Neuronal stem cell (in vitro differentiated cells): ENCODE measurements around the gene ZNF618.

Experiments used
- DNase-seq: peaks from one replicate; pipeline ENCODE4 v3.0.0-alpha.2; 2013; ENCODE audit warnings: low spot score
- H2AFZ ChIP-seq: one replicate; pipeline ENCODE4 v1.6.1; 2013; ENCODE audit warnings: mild to moderate bottlenecking, low read length, inconsistent platforms
- H2AK5ac ChIP-seq: 2 replicates; pipeline ENCODE4 v1.6.1; 2013; ENCODE audit warnings: low read depth, mild to moderate bottlenecking, inconsistent platforms, low read length, moderate library complexity, mixed read lengths
- H2BK120ac ChIP-seq: 2 replicates; pipeline ENCODE4 v1.6.1; 2013; ENCODE audit warnings: low read depth, mild to moderate bottlenecking, inconsistent platforms, low read length, moderate library complexity, mixed read lengths
- H2BK12ac ChIP-seq: one replicate; pipeline ENCODE4 v1.6.1; 2013; ENCODE audit warnings: low read length, inconsistent platforms
- H2BK15ac ChIP-seq: 2 replicates; pipeline ENCODE4 v1.6.1; 2013; ENCODE audit warnings: mild to moderate bottlenecking, low read length, inconsistent platforms, mixed read lengths
- H2BK5ac ChIP-seq: one replicate; pipeline ENCODE4 v1.6.1; 2013; ENCODE audit warnings: inconsistent platforms, mild to moderate bottlenecking, low read length, moderate library complexity
- H3K14ac ChIP-seq: one replicate; pipeline ENCODE4 v1.6.1; 2013; ENCODE audit warnings: low read length, inconsistent platforms
- H3K18ac ChIP-seq: 2 replicates; pipeline ENCODE4 v1.6.1; 2013; ENCODE audit warnings: low read length, inconsistent platforms
- H3K23ac ChIP-seq: 2 replicates; pipeline ENCODE4 v1.6.1; 2013; ENCODE audit warnings: low read depth, mild to moderate bottlenecking, mixed read lengths, low read length, inconsistent platforms; ENCODE audit not compliant: poor library complexity
- H3K27ac ChIP-seq: replicated peaks from 3 replicates; pipeline ENCODE4 v1.5.1; 2013; ENCODE audit warnings: low read length, inconsistent platforms
- H3K27me3 ChIP-seq, 3 experiments: 2 replicates each; pipeline ENCODE4 v1.6.1; 2013; ENCODE audit warnings: low read length in 3 of 3, mild to moderate bottlenecking in 2 of 3, inconsistent platforms in 1 of 3, low read depth in 1 of 3, mixed read lengths in 1 of 3, moderate library complexity in 1 of 3; ENCODE audit not compliant: control insufficient read depth in 3 of 3, insufficient read depth in 3 of 3
- H3K36me3 ChIP-seq, 2 donors: replicated peaks in 1 of 2; 2 replicates each; pipeline ENCODE4 v1.6.1; 2013; ENCODE audit warnings: low read length in 2 of 2; ENCODE audit not compliant: control insufficient read depth in 2 of 2, insufficient read depth in 2 of 2
- H3K4ac ChIP-seq: 2 replicates; pipeline ENCODE4 v1.6.1; 2013; ENCODE audit warnings: inconsistent platforms, mild to moderate bottlenecking, low read length, moderate library complexity
- H3K4me1 ChIP-seq, 2 donors: 1 replicate in 1 of 2; 2 replicates in 1 of 2; pipeline ENCODE4 v1.6.1; 2013; ENCODE audit warnings: low read length in 2 of 2, low read depth in 1 of 2; ENCODE audit not compliant: control insufficient read depth in 2 of 2, insufficient read depth in 1 of 2
- H3K4me2 ChIP-seq: one replicate; pipeline ENCODE4 v1.6.1; 2013; ENCODE audit warnings: mild to moderate bottlenecking, low read length, inconsistent platforms; ENCODE audit not compliant: insufficient read depth, poor library complexity, severe bottlenecking
- H3K4me3 ChIP-seq, 2 donors: 2 replicates each; pipeline ENCODE4 v1.5.1; 2013; ENCODE audit warnings: low read length in 2 of 2, mild to moderate bottlenecking in 2 of 2, inconsistent platforms in 1 of 2, moderate library complexity in 1 of 2
- H3K79me1 ChIP-seq: one replicate; pipeline ENCODE4 v1.6.1; 2013; ENCODE audit warnings: low read depth, mild to moderate bottlenecking, inconsistent platforms, low read length, moderate library complexity
- H3K9ac ChIP-seq: one replicate; pipeline ENCODE4 v1.6.1; 2013; ENCODE audit warnings: mild to moderate bottlenecking, low read depth, low read length, inconsistent platforms; ENCODE audit not compliant: poor library complexity
- H3K9me3 ChIP-seq, 2 donors: replicated peaks in 1 of 2; 2 replicates each; pipeline versions ENCODE3 to v1.6.1; 2013; ENCODE audit warnings: low read length in 2 of 2, mild to moderate bottlenecking in 2 of 2, inconsistent platforms in 1 of 2, low read depth in 1 of 2, mixed read lengths in 1 of 2, moderate library complexity in 1 of 2; ENCODE audit not compliant: control insufficient read depth in 2 of 2, insufficient read depth in 1 of 2
- H4K8ac ChIP-seq: one replicate; pipeline ENCODE4 v1.6.1; 2013; ENCODE audit warnings: low read depth, mild to moderate bottlenecking, inconsistent platforms, low read length, moderate library complexity
- H4K91ac ChIP-seq: one replicate; pipeline ENCODE4 v1.6.1; 2013; ENCODE audit warnings: low read length, low read depth, mild to moderate bottlenecking, inconsistent platforms; ENCODE audit not compliant: poor library complexity
- WGBS, 2 donors: extraction: QIAGEN DNeasy Blood & Tissue Kit; methylation state at CpG; one replicate each; pipeline ENCODE4 v1.1.7; 2013; ENCODE audit warnings: missing lambda C conversion rate in 2 of 2, mixed read lengths in 1 of 2; ENCODE audit not compliant: insufficient read length in 2 of 2, insufficient replicate concordance in 1 of 2; ENCODE audit errors: extremely low coverage in 2 of 2; 5-methylcytosine and 5-hydroxymethylcytosine counted together

Gene ZNF618

DNA sequence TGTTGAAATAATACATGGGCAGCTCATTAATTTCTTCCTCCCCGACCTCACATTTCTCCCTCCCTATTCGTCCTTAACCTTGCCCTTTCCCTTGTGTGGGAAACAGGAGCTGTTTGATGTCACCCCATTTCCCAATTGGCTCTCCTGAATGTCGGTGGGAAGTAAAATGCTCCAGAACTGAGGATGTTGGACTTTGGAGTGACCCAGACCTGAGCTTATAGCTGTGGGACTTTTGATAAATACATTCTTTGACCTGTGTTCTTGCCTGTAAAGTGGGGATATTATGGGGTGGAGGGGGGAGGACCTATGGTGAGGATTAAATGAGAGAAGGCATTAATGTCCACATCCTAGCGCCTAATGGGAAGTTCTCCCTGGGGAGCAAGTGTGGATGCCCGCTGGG lies 91.3 kb downstream of the ZNF618 start:
- Histone ChIP-seq H4K91ac (no peak overlapping the region), H2BK12ac (no peak overlapping the region), H3K4me2 (no peak overlapping the region), H4K8ac (no peak overlapping the region), H3K14ac (no peak overlapping the region), H2BK15ac (no peak overlapping the region), H2AFZ (no peak overlapping the region), H3K4me1 (peaks cover 4 to 6% of the 10 kb centered on the region in 2 donors), H3K9ac (no peak overlapping the region), H3K27me3 (no peaks in the 10 kb centered on the region), H3K4me3 (no peak overlapping the region), H2BK5ac (no peak overlapping the region), H3K79me1 (peaks cover 7% of the 10 kb centered on the region), H3K9me3 (peaks cover 12 to 22% of the 10 kb centered on the region in 2 donors), H3K23ac (no peak overlapping the region), H3K18ac (no peak overlapping the region), H3K27ac (no peak overlapping the region), H3K4ac (no peak overlapping the region), H2AK5ac (no peak overlapping the region), H3K36me3 (peaks cover 17 to 44% of the 10 kb centered on the region in 2 donors), H2BK120ac (no peak overlapping the region)
- no CpG with 5 or more reads among the region's 5 CpGs for WGBS, 2 donors
- DNase-seq, result no peak

DNA sequence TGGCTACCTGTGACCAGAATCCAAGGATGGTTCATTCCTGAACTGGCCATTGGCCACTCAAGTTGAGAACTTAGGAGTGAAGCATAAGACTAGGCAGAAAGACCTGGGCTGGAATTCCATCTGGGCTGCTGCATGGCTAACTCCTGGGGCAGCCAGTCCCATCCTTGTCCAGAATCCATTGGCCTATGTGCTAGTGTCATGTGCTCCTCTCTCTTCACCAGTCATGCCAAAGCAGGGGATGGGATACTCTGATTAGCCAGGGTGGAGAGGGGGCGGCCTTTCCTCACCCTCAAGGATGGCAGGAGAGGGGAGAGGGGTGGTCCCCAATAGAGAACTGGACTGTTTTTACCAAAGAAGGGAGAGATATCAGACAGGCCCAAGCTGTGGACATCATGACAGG lies 93.2 kb downstream of the ZNF618 start:
- no peak overlapping the region for H3K4me2 ChIP-seq
- no peak overlapping the region for H2BK12ac ChIP-seq
- no peak for DNase-seq
- no peak overlapping the region for H4K8ac ChIP-seq
- no peak overlapping the region for H2AK5ac ChIP-seq
- H3K4me3 ChIP-seq, result no peak overlapping the region
- H2BK15ac ChIP-seq, result no peak overlapping the region
- H3K27me3 ChIP-seq, result no peaks in the 10 kb centered on the region
- no peak overlapping the region for H2BK120ac ChIP-seq
- H3K79me1 ChIP-seq, result peaks cover 7% of the 10 kb centered on the region
- H4K91ac ChIP-seq, result no peak overlapping the region
- no peak overlapping the region for H3K18ac ChIP-seq
- WGBS, 2 donors, result no CpG with 5 or more reads among the region's 1 CpG
- no peak overlapping the region for H2AFZ ChIP-seq
- no peak overlapping the region for H2BK5ac ChIP-seq
- H3K9me3 ChIP-seq, result peaks cover 12 to 22% of the 10 kb centered on the region in 2 donors
- H3K4ac ChIP-seq, result no peak overlapping the region
- H3K23ac ChIP-seq, result no peak overlapping the region
- no peak overlapping the region for H3K14ac ChIP-seq
- peaks cover 18 to 45% of the 10 kb centered on the region in 2 donors for H3K36me3 ChIP-seq
- H3K9ac ChIP-seq, result no peak overlapping the region
- H3K4me1 ChIP-seq, result peaks cover 0 to 1% of the 10 kb centered on the region in 2 donors
- H3K27ac ChIP-seq, result no peak overlapping the region

DNA sequence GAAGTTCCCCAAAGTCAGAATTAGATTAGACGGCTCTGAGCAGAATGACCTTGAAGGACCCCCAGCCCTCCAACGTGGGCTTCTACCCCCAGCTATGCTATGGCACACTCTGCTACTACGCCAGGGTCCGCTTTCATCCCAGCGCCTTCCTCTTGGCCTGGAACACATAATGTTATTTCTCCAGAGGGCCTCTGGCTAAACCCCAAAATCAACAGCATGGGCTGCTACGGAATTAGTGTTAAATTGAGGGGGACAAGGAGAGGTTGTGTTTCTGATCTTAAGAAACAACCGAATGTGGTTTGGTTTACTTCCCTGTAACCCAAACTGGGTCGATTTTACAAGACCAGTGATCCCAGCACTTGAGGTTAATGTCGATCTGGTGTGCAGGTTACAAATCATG lies 97.1 kb downstream of the ZNF618 start:
- no peak overlapping the region for H2BK15ac ChIP-seq
- no peak overlapping the region for H3K27ac ChIP-seq
- no CpG with 5 or more reads among the region's 9 CpGs for WGBS, 2 donors
- H3K4me2 ChIP-seq, result no peak overlapping the region
- H3K18ac ChIP-seq, result no peak overlapping the region
- H3K79me1 ChIP-seq, result peaks cover 7% of the 10 kb centered on the region
- no peaks in the 10 kb centered on the region for H3K4me1 ChIP-seq
- H3K4ac ChIP-seq, result no peak overlapping the region
- H3K27me3 ChIP-seq, result no peaks in the 10 kb centered on the region
- no peak overlapping the region for H2AFZ ChIP-seq
- H2BK12ac ChIP-seq, result no peak overlapping the region
- no peak overlapping the region for H3K4me3 ChIP-seq
- no peak overlapping the region for H2AK5ac ChIP-seq
- H3K14ac ChIP-seq, result no peak overlapping the region
- H2BK5ac ChIP-seq, result no peak overlapping the region
- no peak overlapping the region for H4K91ac ChIP-seq
- no peak overlapping the region for H3K23ac ChIP-seq
- no peak overlapping the region for H4K8ac ChIP-seq
- peaks cover 12 to 22% of the 10 kb centered on the region in 2 donors for H3K9me3 ChIP-seq
- H3K9ac ChIP-seq, result no peak overlapping the region
- DNase-seq, result no peak
- peaks cover 13 to 40% of the 10 kb centered on the region in 2 donors for H3K36me3 ChIP-seq
- no peak overlapping the region for H2BK120ac ChIP-seq

DNA sequence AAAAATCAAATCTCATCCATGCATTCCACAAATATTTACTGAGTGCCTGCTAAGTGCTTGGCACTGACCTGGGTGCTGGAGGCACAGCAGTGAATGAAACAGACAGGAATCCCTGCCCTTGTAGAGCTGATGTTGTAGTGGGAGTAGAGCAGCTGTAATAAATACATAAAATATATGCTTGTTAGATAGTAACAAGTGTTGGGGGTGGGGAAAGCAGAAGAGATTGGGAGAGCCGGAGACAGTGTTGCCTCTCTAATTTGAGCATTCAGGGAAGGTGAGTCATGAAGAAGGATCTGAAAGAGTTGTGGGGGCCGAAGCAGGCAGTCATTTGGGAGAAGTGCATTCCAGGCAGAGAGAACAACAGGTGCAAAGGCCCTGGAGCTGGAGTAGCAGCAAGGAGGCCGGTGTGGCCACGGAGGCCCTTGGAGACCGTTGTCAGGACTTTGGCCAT lies 97.9 kb downstream of the ZNF618 start:
- WGBS, 2 donors, result no CpG with 5 or more reads among the region's 5 CpGs
- Histone ChIP-seq H3K4ac (no peak overlapping the region), H2BK120ac (no peak overlapping the region), H3K4me1 (no peaks in the 10 kb centered on the region), H3K4me3 (no peak overlapping the region), H2BK12ac (no peak overlapping the region), H2BK5ac (no peak overlapping the region), H3K9ac (no peak overlapping the region), H3K4me2 (no peak overlapping the region), H3K27ac (no peak overlapping the region), H3K27me3 (no peaks in the 10 kb centered on the region), H2AFZ (no peak overlapping the region), H4K8ac (no peak overlapping the region), H3K23ac (no peak overlapping the region), H3K14ac (no peak overlapping the region), H4K91ac (no peak overlapping the region), H3K9me3 (peaks cover 8 to 18% of the 10 kb centered on the region in 2 donors), H3K18ac (no peak overlapping the region), H2AK5ac (no peak overlapping the region), H2BK15ac (no peak overlapping the region), H3K79me1 (peaks cover 3% of the 10 kb centered on the region), H3K36me3 (peaks cover 12 to 41% of the 10 kb centered on the region in 2 donors)
- no peak for DNase-seq
